ENCODE data around the gene LRRC30. TPM values are rescaled to one million over a fixed set of nuclear protein-coding genes. Genes with fewer than 3 reads are reported as not detected.

The LRRC30 gene
- total RNA-seq, 1 experiment from 2014 or later, result not detected

- RAD21 ChIA-PET (ENCODE audit: low non-redundant PET in 1 of 2, low total read pairs in 2 of 2, uncharacterized antibody in 2 of 2, unreplicated experiment in 2 of 2), result no interaction called here
- no peaks in the 10 kb centered on the region for H3K9me2 ChIP-seq (ENCODE audit: insufficient read depth)
- H3K9me3 ChIP-seq (ENCODE audit: control insufficient read depth in 1 of 2, insufficient read depth in 1 of 2, low read depth in 1 of 2, low read length in 2 of 2), result peaks cover 0 to 10% of the 10 kb centered on the region in 2 experiments; a peak in 1 of 4 replicates
- H3K27ac ChIP-seq (ENCODE audit: low read depth, low read length), result no peak overlapping the region
- no peak overlapping the region for H3K4me3 ChIP-seq (replicated peaks in 1 of 2; ENCODE audit: low read depth in 1 of 2, low read length in 2 of 2)
- no peak overlapping the region for H2AFZ ChIP-seq (ENCODE audit: low read depth, low read length, poor library complexity, severe bottlenecking)
- H3K36me3 ChIP-seq (ENCODE audit: control insufficient read depth in 1 of 2, insufficient read depth in 2 of 2, low read length in 2 of 2), result no peaks in the 10 kb centered on the region
- TF ChIP-seq CEBPB (IDR thresholded peaks at IDR 0.05; ENCODE audit: low read depth) (no peak), FOSL1 (IDR thresholded peaks at IDR 0.05; ENCODE audit: low read depth) (no peak), SRF (IDR thresholded peaks at IDR 0.05; ENCODE audit: low read depth) (no peak), EGR1 (IDR thresholded peaks at IDR 0.05; ENCODE audit: low read depth) (no peak), ZFX (IDR thresholded peaks at IDR 0.05) (no peak), YY1 (IDR thresholded peaks at IDR 0.05; ENCODE audit: extremely low read depth, insufficient replicate concordance, low read depth, low read length) (no peak), ATF3 (IDR thresholded peaks at IDR 0.05) (no peak), POLR2A (IDR thresholded peaks at IDR 0.05; ENCODE audit: borderline replicate concordance, extremely low read depth, insufficient read depth, insufficient read length) (no peak), EZH2phosphoT487 (IDR thresholded peaks at IDR 0.05; ENCODE audit: borderline replicate concordance) (no peak), SIN3A (IDR thresholded peaks at IDR 0.05; ENCODE audit: low read depth) (no peak)
- no TSS peak for BruUV-seq (replicated peaks)
- no peaks in the 10 kb centered on the region for H4K20me1 ChIP-seq (ENCODE audit: insufficient read depth)
- no peak overlapping the region for H3K4me2 ChIP-seq (ENCODE audit: low read length)
- H3K4me1 ChIP-seq (ENCODE audit: control insufficient read depth in 1 of 2, insufficient read depth in 2 of 2, low read length in 2 of 2), result no peaks in the 10 kb centered on the region
- no peaks in the 10 kb centered on the region for H3K27me3 ChIP-seq (ENCODE audit: insufficient read depth, low read length)
- DNase-seq (ENCODE audit: low read depth, low spot score) (no peak), ATAC-seq (no peak)
- POLR2A ChIA-PET, result no interaction called here
- CTCF ChIA-PET, result no interaction called here
- no peaks in the 10 kb centered on the region for H3K79me2 ChIP-seq (ENCODE audit: insufficient read depth, low read length)
- H3K9ac ChIP-seq (ENCODE audit: low read length), result no peak overlapping the region
- intact Hi-C loops (cut with micrococcal nuclease), result no loop called here
Observed at GRCh38 chr18:7254163-7254562, 23.3 kb downstream of the LRRC30 start.

GRCh38 chr18:7255054-7255453 is 24.2 kb downstream of the LRRC30 start:
- ChIA-PET CTCF (no interaction called here), RAD21 (ENCODE audit: low non-redundant PET in 1 of 2, low total read pairs in 2 of 2, uncharacterized antibody in 2 of 2, unreplicated experiment in 2 of 2) (no interaction called here), POLR2A (no interaction called here)
- H3K79me2 ChIP-seq (ENCODE audit: insufficient read depth, low read length), result no peaks in the 10 kb centered on the region
- no peaks in the 10 kb centered on the region for H3K9me2 ChIP-seq (ENCODE audit: insufficient read depth)
- H3K9ac ChIP-seq (ENCODE audit: low read length), result no peak overlapping the region
- no TSS peak for BruUV-seq (replicated peaks)
- H3K4me2 ChIP-seq (ENCODE audit: low read length), result no peak overlapping the region
- peaks cover 0 to 7% of the 10 kb centered on the region in 2 experiments; a peak in 2 of 4 replicates for H3K9me3 ChIP-seq (ENCODE audit: control insufficient read depth in 1 of 2, insufficient read depth in 1 of 2, low read depth in 1 of 2, low read length in 2 of 2)
- H3K4me1 ChIP-seq (ENCODE audit: control insufficient read depth in 1 of 2, insufficient read depth in 2 of 2, low read length in 2 of 2), result no peaks in the 10 kb centered on the region
- H2AFZ ChIP-seq (ENCODE audit: low read depth, low read length, poor library complexity, severe bottlenecking), result no peak overlapping the region
- H4K20me1 ChIP-seq (ENCODE audit: insufficient read depth), result no peaks in the 10 kb centered on the region
- no peak for ATAC-seq
- H3K27me3 ChIP-seq (ENCODE audit: insufficient read depth, low read length), result no peaks in the 10 kb centered on the region
- H3K36me3 ChIP-seq (ENCODE audit: control insufficient read depth in 1 of 2, insufficient read depth in 2 of 2, low read length in 2 of 2), result no peaks in the 10 kb centered on the region
- no peak for DNase-seq (ENCODE audit: low read depth, low spot score)
- no peak overlapping the region for H3K27ac ChIP-seq (ENCODE audit: low read depth, low read length)
- H3K4me3 ChIP-seq (replicated peaks in 1 of 2; ENCODE audit: low read depth in 1 of 2, low read length in 2 of 2), result no peak overlapping the region
- intact Hi-C loops (cut with micrococcal nuclease), result no loop called here
- TF ChIP-seq SIN3A (IDR thresholded peaks at IDR 0.05; ENCODE audit: low read depth) (no peak), CBX3 (IDR thresholded peaks at IDR 0.05; ENCODE audit: low read depth) (no peak), POLR2A (IDR thresholded peaks at IDR 0.05; ENCODE audit: borderline replicate concordance, extremely low read depth, insufficient read depth, insufficient read length) (no peak), CEBPB (IDR thresholded peaks at IDR 0.05; ENCODE audit: low read depth) (no peak), MAX (IDR thresholded peaks at IDR 0.05) (no peak), ZFX (IDR thresholded peaks at IDR 0.05) (no peak), SRF (IDR thresholded peaks at IDR 0.05; ENCODE audit: low read depth) (no peak), REST (IDR thresholded peaks at IDR 0.05; ENCODE audit: low read depth) (no peak), ZNF274 (IDR thresholded peaks at IDR 0.05; ENCODE audit: low read depth, low read length) (no peak), POLR2AphosphoS5 (IDR thresholded peaks at IDR 0.05; ENCODE audit: low read depth, low read length) (no peak), EGR1 (IDR thresholded peaks at IDR 0.05; ENCODE audit: low read depth) (no peak)
- TF ChIP-seq, protein P1, sequence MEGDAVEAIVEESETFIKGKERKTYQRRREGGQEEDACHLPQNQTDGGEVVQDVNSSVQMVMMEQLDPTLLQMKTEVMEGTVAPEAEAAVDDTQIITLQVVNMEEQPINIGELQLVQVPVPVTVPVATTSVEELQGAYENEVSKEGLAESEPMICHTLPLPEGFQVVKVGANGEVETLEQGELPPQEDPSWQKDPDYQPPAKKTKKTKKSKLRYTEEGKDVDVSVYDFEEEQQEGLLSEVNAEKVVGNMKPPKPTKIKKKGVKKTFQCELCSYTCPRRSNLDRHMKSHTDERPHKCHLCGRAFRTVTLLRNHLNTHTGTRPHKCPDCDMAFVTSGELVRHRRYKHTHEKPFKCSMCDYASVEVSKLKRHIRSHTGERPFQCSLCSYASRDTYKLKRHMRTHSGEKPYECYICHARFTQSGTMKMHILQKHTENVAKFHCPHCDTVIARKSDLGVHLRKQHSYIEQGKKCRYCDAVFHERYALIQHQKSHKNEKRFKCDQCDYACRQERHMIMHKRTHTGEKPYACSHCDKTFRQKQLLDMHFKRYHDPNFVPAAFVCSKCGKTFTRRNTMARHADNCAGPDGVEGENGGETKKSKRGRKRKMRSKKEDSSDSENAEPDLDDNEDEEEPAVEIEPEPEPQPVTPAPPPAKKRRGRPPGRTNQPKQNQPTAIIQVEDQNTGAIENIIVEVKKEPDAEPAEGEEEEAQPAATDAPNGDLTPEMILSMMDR (IDR thresholded peaks at IDR 0.05 in 2 of 3, conservative IDR thresholded peaks at IDR 0.05 in 1 of 3; ENCODE audit: borderline replicate concordance in 1 of 3, insufficient read depth in 1 of 3, low read depth in 2 of 3, low read length in 2 of 3), result no peak

All from HCT116 (cell line).